HG03521 (cell line): ENCODE results near the gene TMEM187.

ENCODE experiments used
- ATAC-seq: cut with Tn5 transposase; IDR thresholded peaks from one replicate; pipeline ENCODE4 v1.9.1; 2021; ENCODE audit warnings: mild to moderate bottlenecking, moderate library complexity; ENCODE audit not compliant: unreplicated experiment

TMEM187 gene

DNA sequence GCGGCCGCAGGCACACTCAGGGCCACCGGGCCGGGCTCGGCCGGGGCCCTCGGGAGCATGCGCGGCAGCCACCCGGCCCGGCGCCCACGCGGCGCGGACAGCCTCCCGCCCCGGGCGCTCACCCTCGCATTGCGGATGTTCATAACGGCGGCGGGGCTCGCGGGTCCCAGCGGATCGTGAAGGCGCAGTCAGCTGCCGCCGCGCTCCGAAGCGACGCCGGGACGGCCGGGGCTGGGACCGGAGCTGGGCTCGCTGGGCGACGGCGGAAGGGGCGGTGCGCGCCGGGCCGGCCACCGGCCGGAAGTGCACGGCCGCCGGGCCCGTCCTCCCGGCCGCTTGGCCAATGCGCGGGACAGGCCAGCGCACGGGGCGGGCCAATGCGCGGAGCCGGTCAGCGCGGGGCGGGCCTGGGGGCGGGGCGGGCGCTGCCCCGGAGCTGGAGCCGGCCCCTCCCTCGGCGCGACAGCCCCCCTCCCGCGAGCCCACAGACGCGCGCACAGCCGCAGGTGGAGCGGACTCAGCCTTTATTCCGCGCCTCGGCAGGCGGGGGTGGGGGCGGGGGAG is 37.7 kb upstream of the TMEM187 start, which contains the start of gene NAA10:
NAA10 (minus strand) TSS at position 276 of the 564 bp plus-strand sequence; CDS start at position 143, 133 bp downstream.
- peak; percentile 88 for ATAC-seq

DNA sequence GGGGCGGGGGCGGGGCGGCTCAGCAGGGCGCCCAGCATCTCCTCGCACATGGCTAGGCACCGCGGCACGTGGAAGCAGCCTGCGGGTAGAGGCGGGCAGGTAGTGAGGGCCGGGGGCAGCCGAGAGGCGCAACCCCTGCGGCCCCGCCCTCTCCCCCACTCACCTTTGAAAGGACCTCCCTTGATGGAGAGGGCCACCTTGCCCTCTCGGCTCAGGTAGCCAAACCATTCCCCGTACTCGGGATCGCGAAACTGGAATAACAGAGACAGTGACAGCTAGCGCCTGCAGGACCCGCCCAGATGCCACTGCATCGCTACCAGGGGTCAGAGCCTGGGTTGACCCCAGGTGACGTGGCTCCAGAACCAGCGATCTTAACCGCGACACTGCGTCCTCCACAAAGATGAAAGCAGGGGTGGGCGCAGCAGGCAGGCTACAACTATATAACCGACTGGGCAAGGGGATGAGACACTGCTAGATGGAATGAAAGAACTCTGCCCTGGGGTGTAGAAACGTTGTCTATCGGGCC is 37.2 kb upstream of the TMEM187 start:
- ATAC-seq: no peak

DNA sequence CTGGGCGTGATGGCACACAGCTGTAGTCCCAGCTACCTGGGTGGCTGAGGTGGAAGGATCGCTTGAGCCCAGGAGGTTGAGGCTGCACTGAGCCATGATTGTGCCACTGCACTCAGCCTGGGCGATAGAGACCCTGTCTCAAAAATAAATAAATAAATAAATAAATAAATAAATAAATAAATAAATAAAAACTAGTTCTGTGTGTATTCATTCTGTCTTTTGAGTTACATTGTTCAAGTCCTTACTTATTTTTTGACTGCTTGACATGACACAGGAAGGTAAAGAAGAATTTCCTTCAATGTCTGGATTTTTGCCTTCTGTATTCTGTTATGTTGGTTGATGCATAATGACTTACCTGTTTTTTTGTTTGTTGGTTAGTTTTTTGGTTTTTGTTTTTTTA is 35.5 kb upstream of the TMEM187 start:
- ATAC-seq: no peak

DNA sequence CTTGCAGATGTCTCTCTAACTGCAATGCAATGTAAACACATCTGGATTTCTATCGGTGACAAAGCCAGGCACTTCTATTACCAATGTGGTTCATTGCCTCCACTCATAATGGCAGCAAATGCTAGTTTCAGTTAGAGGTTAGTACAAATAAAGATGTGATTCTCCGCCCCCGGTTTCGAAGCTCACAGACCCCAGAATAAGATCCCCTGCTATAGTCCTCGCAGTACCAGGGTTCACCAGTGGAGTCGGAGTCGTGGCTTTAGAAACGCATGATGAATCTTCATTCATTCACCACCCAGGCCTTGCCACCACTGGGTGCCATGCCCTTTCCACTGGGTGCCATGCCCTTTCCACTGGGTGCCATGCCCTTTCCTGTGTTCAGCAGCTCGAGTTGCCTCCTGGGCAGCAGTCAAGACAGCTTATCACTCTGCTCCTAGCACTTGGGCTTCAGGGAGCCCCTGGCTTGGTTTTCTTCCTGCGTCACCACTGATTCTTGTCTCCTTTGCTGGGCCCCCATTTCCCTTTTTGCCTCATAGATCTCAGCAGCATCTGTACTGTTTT is 34.2 kb upstream of the TMEM187 start:
- no peak for ATAC-seq

DNA sequence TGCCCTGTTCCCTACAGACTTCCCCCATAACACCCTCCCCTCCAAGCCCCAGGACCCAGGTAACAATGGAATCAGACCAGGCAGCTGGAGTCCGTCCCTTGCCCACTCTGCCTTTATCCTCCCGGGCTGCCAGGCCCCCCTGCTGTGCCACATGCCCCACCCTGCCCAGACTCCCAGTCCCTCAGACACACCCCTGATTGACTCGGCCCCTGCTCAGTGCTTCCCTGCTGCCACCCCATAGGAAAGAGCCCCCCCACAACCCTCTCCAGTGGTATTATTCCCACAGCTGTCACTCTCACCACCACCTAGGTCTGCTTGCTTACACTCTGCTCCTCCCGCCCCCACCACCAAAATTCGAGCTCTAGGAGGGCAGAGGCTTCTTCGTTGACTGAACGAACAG is 33.0 kb upstream of the TMEM187 start:
- ATAC-seq: no peak

DNA sequence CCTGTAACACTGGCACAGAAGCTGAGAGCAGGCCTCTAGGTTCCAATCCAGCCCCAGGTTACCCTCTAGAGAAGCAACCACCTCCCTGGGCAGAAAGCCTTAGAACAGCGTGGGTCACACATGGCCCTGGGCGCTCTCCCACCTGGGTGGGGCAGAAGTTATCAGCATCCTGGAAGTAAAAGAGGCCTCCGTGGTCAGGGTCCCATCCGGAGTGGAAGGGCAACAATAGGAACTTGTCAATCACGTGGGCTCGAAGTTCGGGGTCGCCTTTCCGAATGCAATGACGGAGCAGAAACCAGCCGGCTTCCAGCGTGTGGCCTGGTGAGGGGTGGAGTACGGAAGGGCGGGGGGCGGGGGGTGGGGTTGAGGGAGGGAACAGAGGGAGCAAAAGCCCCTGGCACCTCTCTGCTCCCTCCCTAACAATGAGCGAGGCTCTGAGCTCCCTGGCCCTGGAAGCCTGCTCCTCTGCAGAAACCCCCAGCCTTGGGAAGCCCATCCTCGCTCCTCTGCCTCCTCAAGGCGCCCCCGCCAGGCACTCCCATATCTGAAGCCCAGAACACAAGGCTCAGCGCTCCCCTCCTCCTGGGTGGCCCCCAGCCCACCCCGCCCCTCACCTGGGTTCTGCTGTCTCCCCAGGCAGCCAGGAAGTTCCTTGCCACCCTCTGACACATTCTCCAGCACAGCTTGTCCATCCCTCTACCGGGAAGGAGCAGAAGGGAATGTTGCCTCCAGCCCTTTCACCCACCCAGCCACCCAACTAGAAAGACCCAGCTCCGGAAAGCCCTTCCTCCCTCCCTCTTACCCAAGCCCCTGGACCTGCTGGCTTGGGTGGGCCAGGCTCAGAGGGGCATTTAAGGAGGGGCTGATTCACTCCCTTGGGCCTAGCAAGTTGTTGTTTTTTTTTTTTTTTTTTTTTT is 31.0 kb upstream of the TMEM187 start:
- ATAC-seq: no peak

DNA sequence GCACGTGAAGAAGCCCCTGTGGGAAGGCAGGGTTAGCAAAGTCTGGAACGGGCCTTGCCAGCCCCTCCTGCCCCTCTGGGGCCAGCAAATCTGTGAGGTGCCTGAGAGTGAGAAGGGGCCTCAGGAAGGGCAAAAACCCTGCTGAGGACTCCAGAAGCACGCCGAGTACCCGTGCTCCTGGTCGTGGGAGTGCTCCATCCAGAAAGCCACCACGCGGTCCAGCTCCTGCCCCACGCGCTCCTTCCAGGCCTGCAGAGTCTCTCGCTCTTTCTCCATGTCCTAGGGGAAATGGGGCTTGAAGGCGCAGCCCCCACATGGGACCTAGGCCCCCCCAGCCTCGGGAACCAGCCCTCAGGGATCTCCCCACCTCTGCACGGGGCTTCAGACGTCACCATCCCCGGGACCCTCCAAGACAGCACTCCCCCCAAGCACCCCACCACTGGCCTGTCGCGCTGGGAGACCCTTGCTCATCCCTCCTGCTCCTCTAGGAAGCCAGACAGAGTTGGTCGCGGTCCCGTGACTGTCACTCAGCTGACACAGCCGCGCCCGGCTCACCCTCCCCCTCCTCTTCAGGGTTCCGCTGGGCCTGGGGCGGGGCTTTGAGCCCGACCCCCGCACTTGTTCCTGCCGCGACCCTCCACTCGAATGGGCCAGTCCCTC is 28.3 kb upstream of the TMEM187 start, which contains the start of gene RENBP:
RENBP (minus strand) TSS at position 504 of the 660 bp plus-strand sequence; CDS start at position 471, 33 bp downstream.
- ATAC-seq: no peak

DNA sequence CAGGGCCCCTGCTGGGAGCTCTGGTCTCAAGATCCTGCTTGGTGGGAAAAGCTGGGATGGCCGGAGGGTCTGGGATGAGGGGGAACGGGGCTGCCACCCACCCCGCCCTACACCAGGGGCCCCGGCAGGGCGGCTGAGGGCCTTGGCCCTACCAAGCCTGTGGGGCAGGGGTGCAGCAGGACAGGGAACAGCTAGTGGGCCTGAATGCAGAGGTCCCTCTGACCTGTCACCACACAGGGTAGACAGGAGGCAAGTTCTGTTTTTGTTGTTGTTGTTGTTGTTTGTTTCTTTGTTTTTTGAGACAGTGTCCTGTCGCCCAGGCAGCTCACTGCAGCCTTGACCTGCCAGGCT is 27.8 kb upstream of the TMEM187 start:
- no peak for ATAC-seq

DNA sequence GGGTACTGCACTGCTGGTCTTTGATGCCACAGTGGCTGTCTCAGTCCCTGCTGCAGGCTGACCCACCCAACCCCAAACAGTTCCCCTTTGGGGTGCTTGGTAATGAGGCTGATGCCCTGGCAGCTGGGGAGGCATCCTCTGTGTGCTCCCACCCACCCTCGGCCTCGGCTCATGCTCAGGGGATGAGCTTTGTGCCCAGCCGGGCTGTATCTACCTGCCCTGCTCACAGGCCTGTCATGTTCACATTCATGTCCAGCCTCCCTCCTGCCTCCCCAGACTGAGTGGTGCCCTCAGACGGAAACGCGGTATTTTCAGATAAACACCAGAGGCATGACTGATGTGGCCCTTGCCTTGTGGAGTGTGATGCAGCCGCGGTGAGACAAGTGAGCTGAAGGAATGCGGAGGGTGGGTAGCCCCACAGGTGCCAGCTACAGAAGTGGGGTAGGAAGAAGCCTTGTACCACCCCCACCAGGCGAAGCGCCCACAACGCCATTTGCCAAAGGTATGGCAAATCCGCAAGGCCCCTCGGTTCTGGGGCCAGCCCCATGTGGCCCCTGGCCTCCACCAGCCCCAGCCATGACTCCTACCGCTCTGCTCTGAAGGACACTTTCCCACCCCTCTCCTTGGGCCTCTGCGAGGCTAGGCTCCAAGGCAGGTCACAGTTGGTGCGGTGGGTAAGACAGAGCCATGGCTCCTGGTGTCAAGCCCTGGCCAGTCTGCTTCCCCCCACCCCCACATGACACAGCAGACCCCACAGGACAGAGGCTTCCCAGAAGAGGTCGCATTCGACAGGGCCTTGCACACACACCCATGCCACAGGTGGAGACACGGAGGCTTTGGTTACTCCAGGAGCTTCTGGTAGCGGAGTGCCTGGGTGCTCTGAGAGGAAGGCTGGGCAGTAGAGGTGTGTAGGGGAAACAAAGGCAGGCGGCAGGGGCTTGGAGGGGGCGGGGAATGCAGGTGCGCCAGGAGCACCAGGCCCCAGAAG is 26.3 kb upstream of the TMEM187 start:
- no peak for ATAC-seq

DNA sequence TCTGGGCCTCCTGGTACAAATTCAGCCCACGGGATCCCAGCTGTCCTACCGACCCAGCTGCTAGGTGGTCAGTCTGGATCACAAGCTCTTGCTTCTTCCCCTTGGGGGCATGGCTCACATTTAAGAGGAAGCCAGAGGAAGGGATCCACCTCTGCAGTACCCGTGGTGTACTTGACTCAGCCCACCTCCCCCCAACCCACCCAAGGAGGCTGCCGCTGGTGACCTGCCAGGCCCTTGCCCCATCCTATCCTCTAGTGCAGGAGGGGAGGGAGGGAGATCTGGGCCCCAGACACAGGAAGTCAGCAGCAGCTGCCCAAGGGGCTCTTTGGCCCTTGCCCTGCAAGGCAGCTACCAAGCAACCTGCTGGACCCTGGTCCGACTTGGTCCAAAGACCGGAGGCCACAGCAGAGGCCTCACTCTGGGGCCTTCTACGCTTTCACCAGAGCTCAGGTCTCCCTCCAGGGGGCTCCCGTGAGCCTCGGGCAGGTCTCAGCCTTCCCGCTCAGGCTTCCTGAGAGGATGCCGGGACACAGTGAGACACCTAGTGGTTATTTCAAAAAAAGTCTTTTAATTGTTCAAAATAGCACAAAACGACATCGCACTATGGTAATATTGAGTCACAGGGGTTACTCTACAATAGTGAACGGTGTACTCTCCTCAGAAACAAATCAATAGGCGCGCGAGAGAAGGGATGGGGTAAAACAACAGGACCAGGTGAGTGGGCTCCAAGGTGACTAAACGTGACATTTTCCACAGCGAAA is 25.4 kb upstream of the TMEM187 start:
- no peak for ATAC-seq

DNA sequence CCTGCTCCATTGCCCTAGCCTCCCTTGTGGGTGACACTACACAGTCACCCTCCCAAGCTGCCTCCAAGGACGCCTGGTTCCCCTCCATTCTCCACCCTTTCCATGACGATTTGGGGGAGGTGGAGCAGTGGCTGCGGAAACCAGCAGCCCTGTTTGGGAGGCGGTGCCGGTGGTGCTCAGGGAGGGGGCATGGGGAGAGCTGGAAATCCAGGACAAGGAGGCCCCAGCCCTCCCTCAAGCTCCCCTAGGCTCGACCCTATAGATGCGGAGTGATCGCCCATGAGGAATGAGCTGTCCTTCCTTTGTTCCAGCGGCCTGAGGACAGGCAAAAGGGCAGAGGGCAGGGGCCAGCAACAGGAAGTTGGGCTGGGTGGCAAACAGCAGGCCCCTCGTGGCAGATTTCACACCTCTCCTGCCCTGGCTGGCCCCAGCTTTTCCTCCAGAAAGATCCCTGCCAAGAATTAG is 24.5 kb upstream of the TMEM187 start:
- ATAC-seq: no peak

DNA sequence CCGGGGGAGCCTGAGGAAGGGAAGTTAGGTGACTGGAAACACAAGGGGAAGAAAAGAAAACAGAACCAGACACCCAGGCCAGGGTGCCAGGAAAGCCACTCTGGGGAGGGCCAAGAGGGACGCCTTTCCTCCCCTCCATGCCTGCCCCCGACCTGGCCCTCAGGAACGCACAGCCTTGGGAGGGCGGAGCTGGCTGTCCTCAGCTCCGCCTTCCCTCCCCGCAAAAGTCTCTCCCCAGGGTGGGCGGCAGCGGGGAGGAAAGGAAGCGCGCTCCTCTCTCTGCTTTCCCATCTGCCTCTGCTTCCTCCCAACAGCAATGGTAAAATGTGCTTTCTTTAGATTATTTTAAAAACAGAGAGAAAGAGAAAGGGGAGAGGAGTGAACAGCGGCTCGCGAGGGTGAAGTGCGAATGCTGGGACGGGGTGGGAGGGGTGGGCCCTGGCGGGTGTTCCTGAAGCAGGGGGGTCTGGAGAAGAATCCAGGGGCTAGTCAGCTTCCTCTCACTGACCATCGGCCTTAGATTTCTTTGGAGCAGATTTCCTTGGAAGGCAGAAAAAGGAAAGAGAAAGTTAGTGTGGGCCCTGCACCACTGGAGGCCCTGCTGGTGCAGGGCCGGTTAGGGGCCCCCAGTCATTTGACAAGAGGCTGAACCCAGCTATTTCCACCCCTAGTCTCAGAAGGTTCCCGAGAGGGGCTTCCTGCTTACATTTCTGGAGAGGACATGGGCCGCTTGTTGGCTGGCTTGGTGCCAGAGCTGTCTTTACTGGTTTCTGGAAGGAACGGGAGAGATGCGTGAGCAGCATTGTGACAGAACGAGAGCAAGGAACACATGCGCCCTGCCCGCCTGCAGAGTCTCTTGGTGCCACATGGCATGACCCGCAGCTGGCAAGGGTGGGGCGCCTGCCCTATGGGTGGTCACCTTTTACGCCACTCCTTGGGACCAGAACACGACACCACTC is 23.4 kb upstream of the TMEM187 start:
- ATAC-seq: no peak

DNA sequence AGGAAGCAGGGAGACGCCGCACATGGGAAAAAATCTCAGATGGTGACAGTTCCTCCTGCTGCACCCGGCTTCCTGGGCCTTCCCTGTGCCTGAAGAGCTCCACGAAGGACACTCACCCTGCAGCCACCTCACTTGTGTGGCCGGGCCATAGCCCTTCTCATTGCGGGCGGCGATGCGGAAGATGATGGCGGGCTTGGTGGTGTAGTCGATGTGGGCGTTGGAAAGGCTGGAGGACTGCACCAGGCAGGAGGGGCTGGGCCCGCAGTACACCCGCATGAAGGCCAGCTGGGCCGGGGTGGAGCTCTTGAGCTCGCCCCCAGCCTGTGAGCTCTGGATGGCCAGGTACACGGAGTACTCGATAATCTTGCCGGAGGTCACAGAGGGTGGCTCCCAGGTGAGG is 22.4 kb upstream of the TMEM187 start:
- ATAC-seq: no peak

DNA sequence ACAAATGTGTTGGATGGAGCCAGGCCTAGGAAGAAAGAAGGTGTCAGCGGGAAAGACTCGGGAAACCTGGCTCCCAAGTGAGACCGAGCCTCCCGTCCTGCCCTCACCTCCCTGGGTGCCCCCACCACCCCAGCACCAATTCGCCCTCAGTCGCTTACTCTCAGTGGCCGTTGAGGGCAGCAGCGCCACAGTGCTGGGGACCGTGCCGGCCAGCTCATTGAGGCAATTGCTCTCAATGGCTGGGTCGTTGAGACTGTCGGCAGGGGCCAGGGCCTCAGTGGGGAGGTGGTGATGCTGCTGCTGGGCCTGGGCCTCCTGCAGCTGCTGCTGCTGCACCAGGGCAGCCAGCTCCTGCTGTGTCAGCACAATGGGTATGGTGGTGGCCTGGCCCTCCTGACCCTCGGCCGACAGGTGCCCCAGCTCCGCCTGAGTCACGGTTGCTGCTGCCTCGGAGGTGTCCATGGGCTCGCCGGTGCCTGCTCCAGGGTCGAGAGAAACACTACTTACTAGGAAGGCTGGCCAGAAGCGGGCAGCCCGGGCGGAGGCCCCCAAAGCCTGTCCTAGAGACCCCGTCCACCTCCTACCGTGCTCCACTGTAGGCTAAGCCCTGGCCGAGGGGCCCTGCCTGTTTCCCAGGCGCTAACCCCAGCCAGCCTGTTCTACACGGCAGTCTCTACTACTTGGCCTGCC is 20.7 kb upstream of the TMEM187 start:
- no peak for ATAC-seq

DNA sequence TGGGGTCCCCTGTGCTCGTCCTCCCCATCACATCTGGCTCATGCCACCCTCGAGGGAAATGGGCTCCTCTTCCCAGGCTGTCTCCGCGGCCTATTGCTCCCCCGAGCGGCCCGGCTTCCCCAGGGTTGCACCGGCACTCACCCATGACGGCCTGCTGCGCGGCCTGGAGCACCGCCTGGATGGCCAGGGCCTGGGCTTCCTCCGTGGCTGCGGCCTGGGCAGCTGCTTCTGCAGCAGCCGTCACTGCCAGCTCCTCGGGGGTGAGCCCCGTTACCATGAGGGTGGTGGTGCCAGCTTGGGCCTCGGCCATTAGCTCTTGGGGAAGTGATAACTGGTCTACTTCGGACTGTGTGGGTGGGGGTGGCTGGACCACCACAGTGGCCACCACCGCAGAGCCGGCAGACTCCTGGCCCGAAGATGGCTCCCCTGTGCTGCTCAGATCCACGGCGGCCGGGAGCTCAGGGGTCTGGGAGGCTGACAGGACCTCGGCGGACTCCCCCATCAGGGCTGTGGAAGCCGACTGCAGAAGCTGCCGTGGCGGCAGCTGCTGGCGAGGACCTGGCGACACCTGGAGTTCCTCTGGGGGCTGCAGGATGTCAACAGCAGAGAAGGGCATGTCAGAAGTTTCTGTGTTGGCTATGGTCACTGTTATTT is 20.1 kb upstream of the TMEM187 start:
- ATAC-seq: no peak

DNA sequence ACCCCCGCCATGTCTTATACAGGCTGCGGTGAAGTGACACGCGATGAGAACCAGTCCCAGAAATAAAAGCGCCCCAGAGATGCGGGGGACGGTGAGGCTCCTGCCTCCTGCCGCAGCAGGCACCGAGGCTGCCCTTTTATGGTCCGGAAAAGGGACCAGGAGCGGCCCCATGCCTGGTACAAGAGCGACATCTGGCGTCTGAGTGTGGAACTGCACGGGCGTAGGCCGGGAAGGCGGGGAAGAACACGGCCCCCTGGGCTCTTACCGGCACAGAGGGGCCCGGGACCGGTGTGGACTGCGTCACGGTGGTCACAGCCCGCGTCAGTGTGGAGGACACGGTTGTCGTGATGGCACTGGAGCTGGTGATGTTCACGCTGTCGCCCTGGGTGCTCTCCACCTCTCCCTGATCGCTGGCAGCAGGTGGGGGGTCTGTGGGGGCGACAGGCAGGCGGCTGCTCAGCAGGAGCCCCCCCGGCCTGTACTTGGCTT is 19.2 kb upstream of the TMEM187 start:
- no peak for ATAC-seq
